ENCODE measurements around the gene ZNF319.

The ZNF319 gene

GRCh38 chr16:57960826-57961472 is 39.5 kb downstream of the ZNF319 start:
- TF ChIP-seq CTCF (conservative IDR thresholded peaks at IDR 0.05) (no peak), ZFX (IDR thresholded peaks at IDR 0.05) (no peak)
- H3K27ac ChIP-seq = no peak overlapping the region

GRCh38 chr16:57960310-57960709 is 40.2 kb downstream of the ZNF319 start:
- no peak overlapping the region for H3K27ac ChIP-seq
- no peak for TF ChIP-seq CTCF (conservative IDR thresholded peaks at IDR 0.05)
- TF ChIP-seq ZFX (IDR thresholded peaks at IDR 0.05) = no peak

- H3K27ac ChIP-seq = no peak overlapping the region
- TF ChIP-seq ZFX (IDR thresholded peaks at IDR 0.05) = no peak
- no peak for TF ChIP-seq CTCF (conservative IDR thresholded peaks at IDR 0.05)
Measured at GRCh38 chr16:57959804-57960203, 40.7 kb downstream of the ZNF319 start.

GRCh38 chr16:57959121-57959520 is 41.4 kb downstream of the ZNF319 start:
- TF ChIP-seq ZFX (IDR thresholded peaks at IDR 0.05) (no peak), CTCF (conservative IDR thresholded peaks at IDR 0.05) (no peak)
- no peak overlapping the region for H3K27ac ChIP-seq

GRCh38 chr16:57958544-57958943 is 41.9 kb downstream of the ZNF319 start:
- TF ChIP-seq ZFX (IDR thresholded peaks at IDR 0.05) (no peak), CTCF (conservative IDR thresholded peaks at IDR 0.05) (no peak)
- H3K27ac ChIP-seq = no peak overlapping the region

GRCh38 chr16:57957673-57958392 is 42.6 kb downstream of the ZNF319 start:
- TF ChIP-seq ZFX (IDR thresholded peaks at IDR 0.05) (no peak), CTCF (conservative IDR thresholded peaks at IDR 0.05) (no peak)
- no peak overlapping the region for H3K27ac ChIP-seq

GRCh38 chr16:57956924-57957672 is 43.4 kb downstream of the ZNF319 start:
- TF ChIP-seq ZFX (IDR thresholded peaks at IDR 0.05) (no peak), CTCF (conservative IDR thresholded peaks at IDR 0.05) (no peak)
- H3K27ac ChIP-seq = no peak overlapping the region
